Retina (tissue), 1 donor: Measurements from ENCODE around the gene SYTL4.

Source experiments
- DNase-seq: peaks from one replicate; pipeline ENCODE4 v3.0.0-alpha.2; 2016

SYTL4 gene

DNA sequence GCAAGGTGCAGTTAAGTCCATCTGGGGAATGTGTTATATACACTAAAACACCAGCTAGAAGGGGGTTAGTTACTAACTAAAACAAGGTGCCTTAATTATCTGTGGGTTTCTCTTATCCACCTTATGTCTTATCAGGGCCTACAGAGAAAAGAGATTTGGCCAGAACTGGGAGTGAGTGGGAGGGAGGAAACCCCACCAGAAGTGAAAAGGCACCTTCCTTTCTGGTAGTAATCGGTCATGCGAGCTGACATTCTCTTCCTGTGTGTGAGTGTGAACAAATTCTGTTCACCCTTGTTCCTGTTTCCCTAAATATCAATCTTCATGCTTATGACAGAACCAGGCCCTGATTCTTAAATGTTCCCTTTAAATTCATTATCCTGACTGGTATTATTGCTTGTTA lies 44.4 kb downstream of the SYTL4 start:
- no peak for DNase-seq

DNA sequence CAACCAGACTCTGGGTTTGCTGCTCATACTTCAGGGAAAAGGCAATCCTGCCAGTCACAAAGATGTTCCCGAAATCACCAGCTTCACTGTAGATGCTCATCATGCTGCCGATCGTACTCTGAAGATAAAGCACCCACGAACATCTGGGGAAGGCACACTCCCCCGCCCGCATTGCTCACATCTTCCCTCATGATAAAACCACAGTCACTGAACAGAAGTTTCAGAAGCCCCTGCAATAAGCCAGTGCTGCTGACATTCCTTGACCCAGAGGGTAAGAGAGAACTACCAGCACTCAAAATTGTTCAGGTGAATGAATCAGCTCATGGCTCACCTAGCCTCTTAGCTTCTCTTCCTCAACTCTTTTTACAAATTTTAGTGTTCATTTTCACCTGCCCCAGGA lies 44.8 kb downstream of the SYTL4 start:
- DNase-seq = no peak

DNA sequence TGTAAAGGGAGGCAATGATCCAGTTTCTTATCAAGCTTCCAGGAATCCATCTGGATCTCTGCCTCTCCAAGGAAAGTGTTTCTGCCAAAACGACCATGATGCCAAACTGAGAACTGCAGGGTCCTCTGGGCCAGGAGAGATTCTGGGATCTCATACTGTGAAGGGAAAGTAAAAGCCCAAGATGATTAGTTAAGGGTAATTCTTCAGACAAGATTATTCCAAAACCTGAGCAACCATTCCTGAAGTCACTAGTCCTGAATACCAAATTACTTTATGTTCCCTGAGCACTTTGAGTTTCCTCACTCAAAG lies 46.0 kb downstream of the SYTL4 start:
- DNase-seq = no peak

DNA sequence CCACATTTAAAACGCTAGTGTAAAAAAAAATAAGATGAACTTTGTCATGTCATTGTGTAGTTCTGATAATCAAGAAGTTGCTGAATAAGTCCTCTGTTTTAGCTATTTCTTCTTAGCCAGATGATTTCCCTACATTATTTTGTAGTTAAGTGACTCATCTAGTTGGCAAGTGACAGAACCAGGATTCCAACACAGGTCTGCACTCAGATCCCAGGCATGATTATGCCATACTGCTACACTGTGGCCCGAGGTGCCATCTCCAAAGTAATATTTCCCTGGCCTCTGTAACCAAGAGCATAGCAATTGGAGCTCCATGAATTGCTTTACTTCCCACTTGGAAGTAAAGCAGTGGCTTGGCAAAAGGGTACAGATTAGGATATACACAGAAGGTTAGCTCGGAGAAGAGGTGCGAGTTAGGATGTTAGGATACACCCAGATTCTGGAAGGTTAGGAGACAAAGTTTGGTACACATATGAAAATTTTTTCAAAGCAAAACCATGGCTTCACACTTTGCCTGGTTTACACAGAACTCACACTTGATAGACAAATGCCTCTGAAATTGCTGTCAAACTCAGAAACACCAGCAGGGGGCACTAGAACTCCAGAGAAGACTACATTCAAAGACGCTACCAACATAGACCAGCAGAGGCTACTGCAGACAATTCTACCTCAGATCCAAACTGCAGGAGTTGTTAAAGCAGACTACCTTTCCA lies 46.5 kb downstream of the SYTL4 start:
- peak; percentile 70 for DNase-seq

DNA sequence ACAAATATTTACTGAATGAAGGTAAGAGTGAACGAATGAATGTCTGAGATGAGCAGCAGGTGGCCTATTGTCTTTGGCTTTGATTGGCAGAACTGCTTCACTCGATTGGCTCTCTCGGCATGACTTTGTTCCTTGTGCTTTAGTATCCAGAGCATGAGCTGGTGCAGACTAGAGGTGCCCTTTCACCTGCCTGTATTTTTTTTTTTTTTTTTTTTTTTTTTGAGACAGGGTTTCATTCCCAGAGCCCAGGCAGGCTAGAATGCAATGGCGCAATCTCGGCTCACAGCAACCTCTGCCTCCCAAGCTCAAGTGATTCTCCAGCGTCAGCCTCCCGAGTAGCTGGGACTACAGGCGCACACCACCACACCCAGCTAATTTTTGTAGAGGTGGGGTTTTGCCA lies 49.0 kb downstream of the SYTL4 start:
- no peak for DNase-seq

DNA sequence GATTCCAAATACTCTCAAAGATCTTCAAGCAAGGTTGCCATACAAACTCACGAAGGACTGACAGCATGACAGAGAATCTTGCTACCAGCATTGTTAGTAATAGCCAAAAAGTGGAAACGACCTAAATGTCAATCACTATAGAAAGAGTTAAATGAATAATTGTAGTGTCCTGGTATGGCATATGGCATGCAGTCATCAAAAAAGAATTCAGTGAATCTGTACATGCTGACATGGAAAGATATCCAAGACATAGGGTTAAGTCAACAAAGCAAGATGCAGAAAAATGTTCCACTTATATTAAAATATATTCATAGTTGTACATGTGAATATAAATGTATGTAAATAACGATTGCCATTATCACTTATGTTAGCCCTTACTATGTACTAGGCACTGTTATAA lies 50.3 kb downstream of the SYTL4 start:
- no peak for DNase-seq

DNA sequence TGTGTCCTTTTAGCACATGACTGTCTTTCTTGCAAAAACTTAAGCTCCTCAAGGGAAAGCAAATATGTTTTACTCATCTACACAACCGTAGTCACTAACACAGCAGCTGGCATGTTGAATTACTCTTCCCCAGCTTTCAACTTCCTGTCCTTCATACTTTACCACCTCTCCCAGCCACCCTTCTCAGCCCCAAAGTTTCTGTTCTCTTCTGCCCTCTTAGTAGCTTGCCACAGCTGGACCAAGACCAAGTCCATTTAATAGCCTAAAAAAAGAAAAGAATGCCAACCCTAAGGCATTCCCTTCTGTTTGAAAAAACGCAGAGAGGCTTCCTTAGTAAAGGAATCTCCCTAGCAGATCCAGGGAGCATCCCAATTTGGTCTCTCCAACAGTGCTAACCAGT lies 51.2 kb downstream of the SYTL4 start:
- DNase-seq = no peak

DNA sequence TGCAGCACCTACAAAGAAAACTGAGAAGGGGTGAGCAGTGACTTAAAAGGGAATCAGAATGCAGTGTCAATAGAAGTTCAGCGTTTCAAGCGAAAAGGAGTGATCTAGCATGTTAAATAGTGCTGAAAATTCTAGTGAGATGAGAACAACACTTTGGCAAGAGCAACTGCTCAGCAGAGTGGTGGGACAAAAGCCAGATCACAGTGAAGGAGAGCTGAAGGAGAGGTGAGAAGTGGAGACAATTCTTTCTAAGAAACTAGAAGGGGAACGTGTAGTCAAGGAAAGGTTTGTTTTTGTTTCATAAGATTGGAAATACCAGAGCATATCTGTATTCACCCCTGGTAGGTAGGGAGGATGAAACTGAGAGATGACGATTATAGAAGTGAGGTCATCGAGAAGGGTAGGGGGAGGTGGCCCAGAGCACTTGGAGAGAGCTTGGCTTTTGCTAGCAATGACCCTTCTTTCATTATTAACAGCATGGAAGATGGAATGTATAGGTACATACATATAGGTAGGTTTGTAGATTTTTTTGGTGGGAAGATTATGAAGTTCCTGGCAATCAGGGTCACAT lies 54.2 kb downstream of the SYTL4 start:
- DNase-seq = no peak

DNA sequence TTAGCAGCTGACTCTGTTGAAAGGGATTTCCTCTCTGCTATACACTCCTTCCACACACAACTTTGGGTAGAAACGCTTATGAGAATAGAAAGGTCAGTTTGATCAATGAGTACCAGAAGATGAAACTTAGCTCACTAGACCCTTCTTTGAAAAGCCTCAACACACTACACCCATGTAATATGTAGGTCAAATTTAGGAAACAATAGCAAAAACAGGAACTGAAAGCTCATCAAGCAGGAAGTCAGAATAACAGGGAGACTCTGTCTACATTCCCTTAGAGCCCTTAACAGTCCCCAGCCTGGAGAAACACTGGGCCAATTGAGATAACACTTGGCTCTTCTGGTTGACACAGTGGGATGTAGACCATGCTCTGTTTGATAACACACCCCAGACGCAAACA lies 57.2 kb downstream of the SYTL4 start:
- no peak for DNase-seq

DNA sequence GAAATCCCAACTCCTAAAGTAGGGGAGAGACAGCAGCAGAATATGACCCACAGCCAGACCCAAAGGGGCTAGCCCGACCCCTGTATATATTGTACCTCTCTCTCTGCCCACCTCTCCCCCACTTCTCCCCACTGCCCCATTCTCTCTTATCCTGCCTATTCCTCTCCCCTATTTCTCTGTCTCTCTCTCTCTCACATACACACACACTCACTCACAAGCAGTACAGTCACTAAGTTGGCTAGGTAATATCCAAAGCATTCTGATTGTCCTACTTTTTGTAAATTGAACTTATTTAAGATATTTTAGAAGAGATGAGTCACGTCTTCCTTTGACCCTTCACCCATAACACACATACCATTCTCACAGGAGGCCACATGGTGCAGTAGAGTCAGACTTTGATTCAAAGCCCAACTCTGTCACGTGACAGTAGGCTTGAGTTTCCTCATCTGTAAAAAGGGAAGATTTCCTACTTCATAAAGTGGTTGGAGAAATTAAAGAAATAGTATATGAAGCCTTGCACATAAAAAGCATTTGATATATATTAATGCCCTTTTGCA lies 58.4 kb downstream of the SYTL4 start:
- DNase-seq = no peak

DNA sequence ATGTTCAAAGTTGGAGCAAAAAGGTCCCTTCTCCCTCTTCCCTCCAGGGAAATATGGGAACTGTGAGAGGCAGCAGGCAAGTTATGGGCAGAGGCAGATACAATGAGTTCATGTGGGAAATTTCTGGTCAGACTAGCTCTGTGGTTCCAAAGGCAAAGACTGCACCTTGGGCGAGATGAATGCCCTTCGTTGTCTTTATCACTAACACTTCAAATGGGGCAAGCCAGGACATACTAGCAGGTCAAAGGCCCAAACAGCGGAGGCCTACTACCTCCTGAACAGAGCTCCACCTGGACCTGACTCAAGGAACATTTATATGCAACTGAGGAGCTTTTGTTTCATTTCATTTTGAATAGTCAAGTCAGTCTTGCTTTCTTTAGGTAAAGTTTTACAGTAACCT lies 59.0 kb downstream of the SYTL4 start:
- no peak for DNase-seq

DNA sequence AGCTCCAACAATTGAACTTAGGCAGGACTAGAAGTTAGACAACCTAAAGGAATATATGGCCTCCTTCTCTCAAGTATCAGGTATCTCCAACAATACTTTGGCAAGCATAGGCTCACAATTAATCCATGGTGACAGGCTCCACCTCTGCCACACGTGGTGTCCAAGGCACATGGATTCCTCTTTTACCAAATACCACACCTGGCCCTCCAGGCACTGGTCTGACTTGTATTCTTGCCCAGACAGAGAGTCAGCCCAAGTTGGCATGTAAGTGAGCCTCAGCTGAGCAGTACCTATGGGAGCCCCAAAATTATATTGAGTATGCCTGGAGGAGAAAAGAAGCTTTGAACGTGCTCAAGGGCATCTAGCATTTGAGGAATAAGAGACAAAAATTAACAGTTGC lies 68.3 kb downstream of the SYTL4 start:
- no peak for DNase-seq

DNA sequence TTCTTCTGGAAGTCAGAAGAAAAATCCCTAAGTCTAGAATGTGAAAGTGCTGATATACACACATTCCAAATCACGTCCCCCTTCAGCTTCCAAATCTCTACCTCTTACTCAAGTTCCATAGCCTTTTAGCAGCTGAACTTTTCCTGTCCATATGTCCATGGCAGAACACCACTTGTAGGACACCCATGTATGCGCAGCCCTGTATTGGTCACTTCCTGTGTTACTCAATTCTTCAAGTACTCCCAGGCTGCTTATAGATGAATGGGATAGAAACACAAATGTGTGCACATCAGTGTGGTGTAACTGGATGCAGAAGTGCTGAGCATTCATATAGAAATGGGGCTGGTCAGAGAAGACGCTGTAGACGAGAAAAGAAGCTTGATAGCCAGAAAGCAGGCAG lies 69.1 kb downstream of the SYTL4 start:
- DNase-seq = no peak

DNA sequence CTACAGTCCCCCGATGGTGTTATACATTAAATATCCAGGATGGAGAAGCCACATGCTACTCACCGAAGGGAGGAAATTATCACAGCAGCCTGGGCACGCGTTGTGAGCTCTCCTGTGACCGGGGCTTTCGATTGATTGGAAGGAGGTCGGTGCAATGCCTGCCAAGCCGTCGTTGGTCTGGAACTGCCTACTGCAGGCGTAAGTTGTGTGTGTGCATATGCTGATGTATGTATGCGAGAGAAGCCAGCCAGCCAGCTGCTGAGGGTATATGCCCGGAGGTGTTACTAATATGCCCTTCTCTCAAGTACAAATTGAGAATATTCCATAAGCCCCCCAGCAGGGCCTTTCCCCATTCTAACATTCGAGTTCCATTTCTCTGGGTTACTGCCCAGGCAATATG lies 69.8 kb downstream of the SYTL4 start:
- no peak for DNase-seq

DNA sequence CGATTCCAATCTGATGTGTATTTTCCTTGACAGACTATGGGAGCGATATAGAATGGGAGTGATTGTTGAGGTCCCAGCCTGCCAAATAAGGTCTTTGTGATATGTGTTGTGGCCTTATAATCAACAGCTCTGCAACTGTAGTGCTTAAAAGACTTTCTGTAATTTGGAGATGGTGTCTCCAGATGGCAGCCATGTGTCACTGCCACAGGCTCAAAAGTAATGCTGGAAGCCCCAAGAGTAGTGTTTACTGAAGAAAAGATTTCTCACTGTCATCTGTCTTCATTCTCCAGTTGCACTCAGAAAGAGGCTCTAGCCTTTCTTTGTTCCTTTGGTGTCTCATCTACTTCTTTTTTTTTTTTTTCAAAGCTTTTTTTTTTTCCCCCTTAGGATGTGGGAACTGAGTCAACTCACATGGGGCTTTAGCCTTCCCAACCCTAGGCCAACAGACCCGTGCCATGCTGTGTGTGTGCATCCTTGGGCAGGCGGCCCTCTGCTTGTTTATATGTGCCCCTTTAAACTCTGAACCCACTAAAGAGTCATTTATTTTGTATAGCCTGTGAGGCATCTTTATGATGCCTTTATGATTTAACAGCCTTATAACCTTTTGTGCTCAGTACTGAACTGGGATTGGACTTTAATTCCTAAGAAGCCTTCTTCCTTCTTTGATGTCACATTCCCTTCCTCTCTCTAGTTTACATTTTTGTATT lies 72.3 kb downstream of the SYTL4 start:
- no peak for DNase-seq

DNA sequence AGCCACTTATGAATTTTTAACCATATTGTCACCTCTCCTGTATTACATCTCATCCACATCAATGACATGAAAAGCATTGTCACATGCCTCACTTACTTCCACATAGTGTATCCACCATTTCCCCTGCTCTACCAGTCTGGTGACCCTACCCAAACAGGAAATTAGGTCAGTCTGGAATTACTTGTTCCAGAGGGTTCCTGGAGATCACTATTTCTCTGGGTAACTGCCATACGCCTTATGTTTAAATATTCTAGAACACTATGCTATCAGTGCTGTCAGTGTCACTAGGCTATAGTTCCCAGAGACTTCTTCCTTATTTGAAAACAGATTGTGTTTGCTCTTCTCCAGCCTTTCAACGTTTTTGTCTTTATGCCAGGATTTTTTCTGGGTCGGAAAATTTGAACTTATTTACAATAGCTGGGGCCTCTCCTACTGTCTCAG lies 73.0 kb downstream of the SYTL4 start:
- DNase-seq = no peak

DNA sequence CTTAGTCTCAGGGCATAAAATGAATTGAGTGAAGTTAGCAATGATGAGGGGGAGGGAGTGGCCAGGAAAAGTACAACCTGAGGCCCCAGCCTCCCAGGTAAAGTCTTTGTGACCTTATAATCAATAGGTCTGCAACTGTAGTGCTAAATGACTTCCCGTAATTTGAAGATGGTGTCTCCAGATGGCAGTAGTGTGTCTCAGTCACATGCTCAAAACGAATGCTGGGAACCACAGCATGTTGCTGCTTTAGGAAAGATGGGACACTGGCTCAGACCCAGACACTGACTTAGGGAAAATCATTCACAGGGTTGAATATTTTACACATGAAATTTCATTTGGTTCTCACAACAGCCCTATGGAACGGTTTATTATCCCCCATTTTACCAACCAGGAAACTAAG lies 77.7 kb downstream of the SYTL4 start:
- DNase-seq = no peak

DNA sequence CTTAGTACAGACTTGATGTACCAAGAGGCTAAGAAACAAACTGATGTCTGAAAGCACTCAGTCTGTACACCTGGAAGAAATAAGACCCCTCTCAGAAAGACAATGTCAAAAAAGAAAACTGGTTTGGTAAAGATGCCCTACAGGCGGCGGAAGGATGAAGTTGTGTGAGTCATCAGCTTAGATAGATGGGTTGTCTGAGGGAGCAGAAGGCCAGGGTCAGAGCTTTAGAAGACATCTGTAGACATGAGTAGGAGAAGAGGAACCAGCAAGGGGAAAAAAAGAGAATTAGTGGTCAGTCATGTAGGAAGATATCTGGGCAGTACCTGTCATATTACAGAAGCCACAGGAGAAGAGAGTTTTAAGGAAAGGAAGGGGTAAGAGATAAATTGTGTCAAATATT lies 79.7 kb downstream of the SYTL4 start:
- no peak for DNase-seq

DNA sequence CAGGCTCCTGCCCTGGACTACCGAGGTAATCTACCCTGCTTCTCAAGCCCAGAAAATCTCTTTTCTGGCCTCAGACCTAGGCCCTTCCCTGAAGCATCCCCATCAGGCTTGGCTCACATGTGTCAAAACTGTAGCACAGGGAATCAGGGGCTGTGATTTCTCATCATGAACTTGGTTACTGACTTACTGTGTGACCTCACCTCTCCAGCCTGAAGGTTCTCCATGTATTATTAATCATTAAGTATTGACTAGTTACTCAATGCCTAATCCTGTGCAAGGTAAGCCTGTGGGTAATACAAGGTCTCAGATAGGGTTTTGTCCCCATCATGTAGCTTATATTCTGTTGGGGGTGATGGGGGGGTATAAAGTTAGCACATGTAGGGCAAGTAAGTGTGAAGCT lies 81.1 kb downstream of the SYTL4 start:
- DNase-seq = no peak

DNA sequence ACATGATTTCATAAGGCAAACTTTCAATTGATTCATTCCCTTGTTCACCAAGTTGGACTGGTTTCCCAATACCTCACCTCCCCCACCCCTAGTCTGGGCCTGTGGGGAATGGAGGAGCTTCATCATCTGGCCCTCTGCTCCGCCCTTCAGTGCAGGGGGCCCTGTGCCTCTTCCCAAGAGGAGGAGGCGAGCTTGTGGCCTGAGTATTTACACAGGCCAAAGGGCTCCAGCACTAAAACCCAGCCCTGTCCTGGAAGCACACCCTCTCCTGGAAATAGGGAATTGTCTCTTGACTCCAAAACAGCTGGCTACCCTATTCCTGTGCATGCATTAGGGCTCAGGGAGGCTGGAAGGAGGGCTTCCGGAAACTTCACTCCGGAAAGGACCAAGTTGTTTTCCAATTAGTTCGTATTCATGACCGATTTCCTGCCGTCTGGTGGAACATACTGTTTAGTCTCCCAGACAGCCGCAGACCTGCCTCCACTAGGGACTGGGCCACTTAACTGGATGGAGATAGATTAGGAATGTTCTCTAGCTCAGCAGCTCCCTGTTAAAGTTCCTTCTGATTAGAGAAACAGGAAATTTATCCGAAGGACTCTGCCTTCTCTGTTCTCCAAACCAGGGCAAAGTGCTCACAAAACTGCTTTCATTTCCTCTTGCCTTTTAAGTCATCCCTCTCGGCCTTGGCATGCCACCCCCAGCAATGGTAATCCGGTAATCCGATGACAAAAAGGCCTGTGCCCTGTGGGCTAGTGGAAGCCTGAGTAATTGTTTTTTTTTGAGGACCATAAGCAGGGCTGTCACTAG lies 82.2 kb downstream of the SYTL4 start:
- DNase-seq = no peak

DNA sequence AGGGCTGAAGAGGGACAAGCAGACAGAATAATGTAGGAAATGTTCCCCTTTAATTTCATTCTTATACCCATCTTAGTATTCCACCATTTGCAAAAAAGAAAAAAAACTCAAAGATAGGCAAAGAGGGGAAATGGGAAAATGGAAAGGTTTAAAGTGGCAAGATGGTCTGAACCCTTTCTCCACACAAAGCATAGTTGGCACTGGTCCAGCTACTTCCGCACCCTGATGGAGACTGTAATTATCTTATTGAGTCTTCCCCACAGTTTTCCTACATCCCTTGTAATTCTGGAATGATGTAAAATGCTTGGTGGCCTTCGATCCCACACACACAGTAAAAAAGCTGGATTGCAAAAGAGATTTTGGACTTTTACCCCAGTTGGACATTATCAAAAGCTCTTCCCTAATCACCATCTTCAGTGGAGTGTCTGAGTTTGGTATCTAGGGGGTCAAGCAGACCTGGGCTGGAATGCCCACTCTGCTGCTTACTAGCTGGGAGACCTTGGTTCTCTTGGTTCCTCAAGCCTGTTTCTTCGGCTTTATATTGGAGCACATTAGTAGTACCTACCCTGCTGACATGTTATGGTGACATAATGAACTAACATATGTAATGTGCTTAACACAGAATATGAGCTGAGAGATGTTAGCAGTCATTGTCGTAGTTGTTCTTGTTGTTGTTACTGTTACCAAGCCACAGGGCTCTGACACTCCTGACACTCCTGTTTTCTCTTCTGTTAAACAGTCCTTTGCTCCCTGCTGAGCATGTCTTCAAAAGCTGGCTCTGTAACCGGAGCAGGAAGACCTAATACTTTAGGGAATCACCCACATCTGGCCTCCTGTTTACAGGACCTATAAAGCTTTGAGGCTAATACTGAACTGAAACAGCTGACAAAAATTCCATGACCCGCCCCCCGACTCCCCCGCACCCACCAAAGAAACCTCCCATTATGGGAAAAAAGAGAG lies 83.2 kb downstream of the SYTL4 start:
- DNase-seq = no peak

DNA sequence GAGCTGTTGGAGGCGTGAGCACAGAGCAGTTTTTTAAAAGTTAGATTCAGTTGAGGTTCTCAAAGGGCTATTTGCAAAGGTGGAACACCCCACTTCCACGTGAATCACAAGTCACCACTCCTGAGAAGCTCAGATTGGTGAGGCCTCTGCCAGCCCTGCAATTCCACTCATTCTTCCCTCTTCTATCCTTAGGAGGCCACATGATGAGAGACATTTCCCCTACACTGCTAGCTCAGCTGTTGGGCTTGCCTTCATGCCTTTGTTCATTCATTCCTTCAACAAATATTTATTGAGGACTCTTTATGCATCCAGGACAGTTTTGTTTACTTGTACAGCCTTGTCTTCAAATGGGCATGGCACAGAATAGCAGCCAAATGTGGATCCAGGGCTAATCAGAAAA lies 84.2 kb downstream of the SYTL4 start:
- no peak for DNase-seq
